ENCODE data around the gene CHRNA4.

CHRNA4 gene

GRCh38 chr20:63377256-63377941 lies 16.2 kb upstream of the CHRNA4 start:
- Histone ChIP-seq H3K27me3 (replicated peaks; ENCODE audit: control insufficient read depth, insufficient read depth, low read length) (no peaks in the 10 kb centered on the region; the same call in 1 of the 2 replicates), H3K4me3 (replicated peaks; ENCODE audit: low read depth, low read length) (no peak overlapping the region), H3K36me3 (ENCODE audit: control insufficient read depth, insufficient read depth, low read length) (no peaks in the 10 kb centered on the region)
- TF ChIP-seq CTCF (IDR thresholded peaks at IDR 0.05; ENCODE audit: insufficient read depth, low read length, poor library complexity, severe bottlenecking), result no peak
- DNase-seq (ENCODE audit: extremely low read depth, insufficient read length), result no peak

GRCh38 chr20:63376283-63377250 lies 15.4 kb upstream of the CHRNA4 start:
- no peaks in the 10 kb centered on the region for H3K36me3 ChIP-seq (ENCODE audit: control insufficient read depth, insufficient read depth, low read length)
- DNase-seq (ENCODE audit: extremely low read depth, insufficient read length), result no peak
- TF ChIP-seq CTCF (IDR thresholded peaks at IDR 0.05; ENCODE audit: insufficient read depth, low read length, poor library complexity, severe bottlenecking), result no peak
- no peaks in the 10 kb centered on the region; the same call in 1 of the 2 replicates for H3K27me3 ChIP-seq (replicated peaks; ENCODE audit: control insufficient read depth, insufficient read depth, low read length)
- H3K4me3 ChIP-seq (replicated peaks; ENCODE audit: low read depth, low read length), result no peak overlapping the region

- TF ChIP-seq CTCF (IDR thresholded peaks at IDR 0.05; ENCODE audit: insufficient read depth, low read length, poor library complexity, severe bottlenecking), result no peak
- Histone ChIP-seq H3K4me3 (replicated peaks; ENCODE audit: low read depth, low read length) (no peak overlapping the region), H3K36me3 (ENCODE audit: control insufficient read depth, insufficient read depth, low read length) (no peaks in the 10 kb centered on the region), H3K27me3 (replicated peaks; ENCODE audit: control insufficient read depth, insufficient read depth, low read length) (no peaks in the 10 kb centered on the region; the same call in 1 of the 2 replicates)
- no peak for DNase-seq (ENCODE audit: extremely low read depth, insufficient read length)
Observed at GRCh38 chr20:63375438-63375837, 14.3 kb upstream of the CHRNA4 start.

GRCh38 chr20:63374504-63374903 lies 13.4 kb upstream of the CHRNA4 start:
- Histone ChIP-seq H3K27me3 (replicated peaks; ENCODE audit: control insufficient read depth, insufficient read depth, low read length) (no peaks in the 10 kb centered on the region; the same call in 1 of the 2 replicates), H3K4me3 (replicated peaks; ENCODE audit: low read depth, low read length) (no peak overlapping the region), H3K36me3 (ENCODE audit: control insufficient read depth, insufficient read depth, low read length) (no peaks in the 10 kb centered on the region)
- no peak for TF ChIP-seq CTCF (IDR thresholded peaks at IDR 0.05; ENCODE audit: insufficient read depth, low read length, poor library complexity, severe bottlenecking)
- DNase-seq (ENCODE audit: extremely low read depth, insufficient read length), result no peak

- no peak for DNase-seq (ENCODE audit: extremely low read depth, insufficient read length)
- H3K27me3 ChIP-seq (replicated peaks; ENCODE audit: control insufficient read depth, insufficient read depth, low read length), result no peaks in the 10 kb centered on the region; the same call in 1 of the 2 replicates
- H3K4me3 ChIP-seq (replicated peaks; ENCODE audit: low read depth, low read length), result no peak overlapping the region
- no peak for TF ChIP-seq CTCF (IDR thresholded peaks at IDR 0.05; ENCODE audit: insufficient read depth, low read length, poor library complexity, severe bottlenecking)
- H3K36me3 ChIP-seq (ENCODE audit: control insufficient read depth, insufficient read depth, low read length), result no peaks in the 10 kb centered on the region
Observed at GRCh38 chr20:63373996-63374395, 12.8 kb upstream of the CHRNA4 start.
